ENCODE results near the gene TMEM209. TPM values are rescaled to one million over a fixed set of nuclear protein-coding genes. Genes with fewer than 3 reads are reported as not detected.
A peak's percentile ranks its signal among the peaks of the same experiment; 100 is the strongest.

The TMEM209 gene
- total RNA-seq, 2 donors from 2014 or later = 11.9 to 21.5 TPM

DNA sequence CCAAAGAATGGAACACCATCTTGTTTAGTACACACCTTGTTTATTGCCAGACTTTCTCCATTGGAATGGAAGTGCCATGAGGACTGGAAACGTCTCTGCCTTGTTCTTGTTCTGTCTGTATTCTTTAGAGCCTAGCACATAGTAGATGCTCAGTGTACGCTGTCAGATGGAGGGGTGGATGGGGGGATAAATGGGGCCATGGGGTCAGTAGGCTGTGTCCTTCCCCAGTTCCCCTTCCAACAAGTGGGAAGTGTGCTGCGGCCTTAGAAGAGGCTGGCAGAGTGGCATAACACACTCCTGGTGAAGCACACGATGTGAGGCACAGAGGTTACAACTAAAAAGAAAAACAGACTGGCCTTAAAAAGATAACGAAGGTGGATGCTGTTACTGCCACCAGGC lies 61.9 kb downstream of the TMEM209 start:
- no peaks in the 10 kb centered on the region for H3K27me3 ChIP-seq (replicated peaks; ENCODE audit: insufficient read depth)
- H3K9me3 ChIP-seq = no peaks in the 10 kb centered on the region
- H3K27ac ChIP-seq = no peak overlapping the region
- DNase-seq (ENCODE audit: low spot score) = no peak
- intact Hi-C loops (cut with DNase I) = no loop called here
- H3K4me1 ChIP-seq (replicated peaks) = peaks cover 4% of the 10 kb centered on the region
- H3K4me3 ChIP-seq = no peak overlapping the region
- 97% methylated on average over 5 of the region's 5 CpGs for WGBS
- H3K36me3 ChIP-seq = no peaks in the 10 kb centered on the region
- TF ChIP-seq, protein P1, sequence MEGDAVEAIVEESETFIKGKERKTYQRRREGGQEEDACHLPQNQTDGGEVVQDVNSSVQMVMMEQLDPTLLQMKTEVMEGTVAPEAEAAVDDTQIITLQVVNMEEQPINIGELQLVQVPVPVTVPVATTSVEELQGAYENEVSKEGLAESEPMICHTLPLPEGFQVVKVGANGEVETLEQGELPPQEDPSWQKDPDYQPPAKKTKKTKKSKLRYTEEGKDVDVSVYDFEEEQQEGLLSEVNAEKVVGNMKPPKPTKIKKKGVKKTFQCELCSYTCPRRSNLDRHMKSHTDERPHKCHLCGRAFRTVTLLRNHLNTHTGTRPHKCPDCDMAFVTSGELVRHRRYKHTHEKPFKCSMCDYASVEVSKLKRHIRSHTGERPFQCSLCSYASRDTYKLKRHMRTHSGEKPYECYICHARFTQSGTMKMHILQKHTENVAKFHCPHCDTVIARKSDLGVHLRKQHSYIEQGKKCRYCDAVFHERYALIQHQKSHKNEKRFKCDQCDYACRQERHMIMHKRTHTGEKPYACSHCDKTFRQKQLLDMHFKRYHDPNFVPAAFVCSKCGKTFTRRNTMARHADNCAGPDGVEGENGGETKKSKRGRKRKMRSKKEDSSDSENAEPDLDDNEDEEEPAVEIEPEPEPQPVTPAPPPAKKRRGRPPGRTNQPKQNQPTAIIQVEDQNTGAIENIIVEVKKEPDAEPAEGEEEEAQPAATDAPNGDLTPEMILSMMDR (IDR thresholded peaks at IDR 0.05) = no peak
- TF ChIP-seq POLR2AphosphoS5 (IDR thresholded peaks at IDR 0.05) (no peak), POLR2A (IDR thresholded peaks at IDR 0.05) (no peak)

DNA sequence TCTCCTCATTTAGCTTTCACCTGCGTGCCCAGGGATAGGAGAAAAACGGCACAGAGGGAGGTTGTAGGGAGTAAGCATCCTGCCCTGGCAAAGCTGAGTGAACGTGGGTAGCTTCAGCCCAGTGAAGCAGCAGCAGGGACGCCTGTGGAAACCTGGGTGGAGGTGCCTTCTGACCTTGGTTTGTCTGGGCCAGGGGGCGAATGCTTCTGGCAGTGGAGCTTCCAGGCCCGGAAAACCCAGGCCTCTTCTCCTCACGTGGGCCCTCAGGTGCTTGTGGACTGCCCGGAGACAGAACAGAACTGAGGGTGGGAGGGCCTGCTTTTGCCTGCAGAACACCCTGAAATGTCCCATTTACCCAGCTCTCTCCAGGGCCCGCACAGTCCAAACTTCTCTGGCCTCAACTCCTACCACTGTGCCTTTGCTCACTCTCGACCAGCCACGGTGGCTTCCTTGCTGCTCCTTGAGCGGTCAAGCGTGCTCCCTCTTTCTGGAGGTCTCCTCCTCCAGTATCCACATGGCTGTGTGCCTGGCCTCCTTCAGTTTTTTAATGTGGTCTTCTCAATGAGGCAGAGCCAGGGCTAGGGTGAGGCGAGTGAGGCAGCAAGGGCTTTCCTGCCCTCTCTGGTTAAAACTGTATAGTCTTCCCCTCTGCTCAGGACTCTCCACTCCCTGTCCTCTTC lies 62.4 kb downstream of the TMEM209 start:
- no peak for DNase-seq (ENCODE audit: low spot score)
- WGBS = 92% methylated on average over 14 of the region's 14 CpGs
- TF ChIP-seq POLR2A (IDR thresholded peaks at IDR 0.05) (no peak), POLR2AphosphoS5 (IDR thresholded peaks at IDR 0.05) (no peak)
- TF ChIP-seq, protein P1 (IDR thresholded peaks at IDR 0.05) = no peak

DNA sequence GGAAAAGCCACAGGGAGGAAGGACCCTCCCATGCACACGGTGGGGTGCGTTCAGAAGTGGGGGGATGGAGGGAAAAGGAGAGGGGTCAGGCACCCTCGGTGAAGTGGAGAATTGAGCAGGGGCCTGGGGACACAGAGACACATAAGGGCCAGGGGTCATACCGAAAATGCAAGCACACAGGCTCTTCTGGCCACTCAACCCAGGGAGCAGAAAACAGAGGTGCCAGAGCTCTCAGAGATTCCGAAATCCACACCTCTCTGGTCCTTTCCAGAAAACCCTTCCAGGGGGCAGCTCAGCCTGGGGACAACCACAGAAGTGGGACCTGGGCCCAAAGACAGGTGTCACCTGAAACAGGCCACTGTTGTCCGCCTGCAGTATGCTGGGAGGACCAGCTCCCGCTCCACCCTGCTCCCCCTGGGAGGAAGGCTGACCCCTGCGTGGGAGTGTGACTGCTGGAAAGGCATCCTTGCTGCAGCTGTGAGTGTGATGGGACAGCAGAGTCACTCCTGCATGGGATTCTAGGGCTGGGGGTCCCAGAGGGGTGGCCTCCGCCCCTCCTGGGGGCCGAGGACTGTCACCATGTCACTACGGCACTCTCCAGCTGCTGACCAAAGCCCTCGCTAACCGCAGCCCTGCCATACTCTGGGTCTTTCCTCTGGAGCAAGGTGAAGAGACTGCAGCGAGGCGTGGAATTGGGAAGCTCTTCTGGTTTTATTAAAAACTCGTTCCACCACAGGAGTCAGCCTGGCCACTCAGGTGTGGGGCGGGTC lies 63.1 kb downstream of the TMEM209 start:
- intact Hi-C loops (cut with DNase I) = no loop called here
- 58% methylated on average over 17 of the region's 17 CpGs for WGBS
- H3K9me3 ChIP-seq = no peaks in the 10 kb centered on the region
- TF ChIP-seq, protein P1 (IDR thresholded peaks at IDR 0.05) = no peak
- no peak for TF ChIP-seq POLR2A (IDR thresholded peaks at IDR 0.05)
- DNase-seq (ENCODE audit: low spot score) = no peak
- peak overlapping the region; percentile 46 to 53 for H3K4me3 ChIP-seq
- no peaks in the 10 kb centered on the region for H3K27me3 ChIP-seq (replicated peaks; ENCODE audit: insufficient read depth)
- peak overlapping the region; percentile 72 to 75 for H3K27ac ChIP-seq
- H3K4me1 ChIP-seq (replicated peaks) = peaks cover 4% of the 10 kb centered on the region
- H3K36me3 ChIP-seq = no peaks in the 10 kb centered on the region

More for the DNA sequence above, 62.4 kb downstream of the TMEM209 start:
- Histone ChIP-seq H3K4me1 (replicated peaks) (peaks cover 4% of the 10 kb centered on the region), H3K36me3 (no peaks in the 10 kb centered on the region), H3K27me3 (replicated peaks; ENCODE audit: insufficient read depth) (no peaks in the 10 kb centered on the region), H3K4me3 (no peak overlapping the region), H3K9me3 (no peaks in the 10 kb centered on the region), H3K27ac (no peak overlapping the region)
- intact Hi-C loops (cut with DNase I) = no loop called here

DNA sequence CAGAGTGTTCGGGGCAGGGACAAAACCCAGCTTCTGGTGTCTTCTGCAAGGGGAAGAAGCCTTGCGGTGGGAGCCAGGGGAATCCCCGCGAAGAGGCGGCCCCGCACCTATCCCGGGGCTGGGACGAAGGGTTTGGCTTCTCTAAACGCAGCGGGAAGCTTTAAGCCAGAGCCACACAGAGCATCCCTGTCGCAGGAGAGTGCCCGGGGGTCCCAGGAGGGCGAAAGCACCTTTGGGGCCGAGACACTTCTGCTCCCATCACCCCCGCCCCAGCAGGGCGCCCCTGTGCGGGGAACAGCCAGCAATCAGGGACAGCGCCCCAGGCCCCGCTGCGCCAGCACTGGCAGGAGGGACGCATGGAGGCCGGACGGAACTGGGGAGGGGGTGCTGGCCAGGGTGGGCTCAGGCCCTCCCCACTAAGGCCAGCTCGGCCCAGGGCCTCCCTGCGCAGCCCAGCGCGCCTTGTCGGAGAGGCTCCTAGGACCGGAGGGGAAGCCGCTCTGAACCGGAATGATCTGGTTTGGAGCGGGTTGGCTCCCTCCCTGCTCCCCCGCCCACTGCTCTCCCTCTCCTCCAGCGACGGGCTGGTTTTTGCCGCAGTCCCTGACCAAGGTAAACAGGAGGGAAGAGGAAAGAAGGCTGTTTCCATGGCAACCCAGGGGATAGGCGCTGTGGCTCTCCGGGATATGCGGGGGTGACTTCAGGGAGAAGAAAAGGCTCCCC lies 63.9 kb downstream of the TMEM209 start:
- WGBS = 9% methylated on average over 33 of the region's 39 CpGs
- peak; percentile 77 for TF ChIP-seq POLR2AphosphoS5 (IDR thresholded peaks at IDR 0.05)
- TF ChIP-seq, protein P1 (IDR thresholded peaks at IDR 0.05) = no peak
- peak; percentile 43 for TF ChIP-seq POLR2A (IDR thresholded peaks at IDR 0.05)
- peak overlapping the region; percentile 46 to 53 for H3K4me3 ChIP-seq
- peaks cover 4% of the 10 kb centered on the region for H3K4me1 ChIP-seq (replicated peaks)
- intact Hi-C loops (cut with DNase I) = no loop called here
- H3K27ac ChIP-seq = peak overlapping the region; percentile 72 to 75
- H3K36me3 ChIP-seq = no peaks in the 10 kb centered on the region
- no peaks in the 10 kb centered on the region for H3K9me3 ChIP-seq
- DNase-seq (ENCODE audit: low spot score) = peak; percentile 74
- no peaks in the 10 kb centered on the region for H3K27me3 ChIP-seq (replicated peaks; ENCODE audit: insufficient read depth)

Measured in prostate gland (tissue), 2 donors.